GM12865 (cell line): ENCODE data around the gene PRELID1.

Experiments
- DNase-seq: peaks from one replicate; pipeline ENCODE4 v3.0.0; 2010; ENCODE audit warnings: low read depth
- H3K4me3 ChIP-seq: 2 replicates; pipeline ENCODE4 v1.5.1; 2011; ENCODE audit warnings: mild to moderate bottlenecking, low read depth, low read length, control low read depth
- CTCF ChIP-seq: IDR thresholded peaks from 2 replicates; pipeline ENCODE4 v1.5.1; 2011; ENCODE audit warnings: low read length, control low read depth, low read depth, inconsistent platforms; ENCODE audit not compliant: insufficient read depth; ENCODE audit errors: missing control alignments

Gene PRELID1

DNA sequence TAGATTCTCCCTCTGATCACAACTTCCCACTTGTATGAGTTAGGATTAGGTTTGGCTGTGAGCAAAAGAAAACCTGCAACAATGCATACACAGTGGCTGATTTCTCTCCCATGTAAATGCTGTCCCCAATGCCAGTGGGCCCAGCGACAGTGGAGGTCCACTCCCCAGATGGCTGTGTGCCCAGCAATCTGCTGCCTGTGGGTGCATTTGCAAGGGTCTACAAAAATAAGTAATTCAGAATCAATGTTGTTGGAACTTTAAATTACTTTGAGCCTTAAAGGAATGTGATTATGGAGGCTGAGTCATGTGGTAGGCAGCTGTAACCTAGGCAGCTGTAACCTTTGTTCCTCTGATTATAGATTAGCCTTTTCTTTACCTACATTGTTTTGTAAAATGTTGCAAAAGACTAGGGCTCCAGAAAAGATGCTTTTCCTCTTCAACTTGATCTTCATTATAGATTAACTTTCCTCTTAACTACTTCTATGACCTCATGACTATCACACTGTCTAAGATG lies 22.3 kb downstream of the PRELID1 start:
- no peak overlapping the region for H3K4me3 ChIP-seq
- no peak for TF ChIP-seq CTCF
- DNase-seq, result no peak

DNA sequence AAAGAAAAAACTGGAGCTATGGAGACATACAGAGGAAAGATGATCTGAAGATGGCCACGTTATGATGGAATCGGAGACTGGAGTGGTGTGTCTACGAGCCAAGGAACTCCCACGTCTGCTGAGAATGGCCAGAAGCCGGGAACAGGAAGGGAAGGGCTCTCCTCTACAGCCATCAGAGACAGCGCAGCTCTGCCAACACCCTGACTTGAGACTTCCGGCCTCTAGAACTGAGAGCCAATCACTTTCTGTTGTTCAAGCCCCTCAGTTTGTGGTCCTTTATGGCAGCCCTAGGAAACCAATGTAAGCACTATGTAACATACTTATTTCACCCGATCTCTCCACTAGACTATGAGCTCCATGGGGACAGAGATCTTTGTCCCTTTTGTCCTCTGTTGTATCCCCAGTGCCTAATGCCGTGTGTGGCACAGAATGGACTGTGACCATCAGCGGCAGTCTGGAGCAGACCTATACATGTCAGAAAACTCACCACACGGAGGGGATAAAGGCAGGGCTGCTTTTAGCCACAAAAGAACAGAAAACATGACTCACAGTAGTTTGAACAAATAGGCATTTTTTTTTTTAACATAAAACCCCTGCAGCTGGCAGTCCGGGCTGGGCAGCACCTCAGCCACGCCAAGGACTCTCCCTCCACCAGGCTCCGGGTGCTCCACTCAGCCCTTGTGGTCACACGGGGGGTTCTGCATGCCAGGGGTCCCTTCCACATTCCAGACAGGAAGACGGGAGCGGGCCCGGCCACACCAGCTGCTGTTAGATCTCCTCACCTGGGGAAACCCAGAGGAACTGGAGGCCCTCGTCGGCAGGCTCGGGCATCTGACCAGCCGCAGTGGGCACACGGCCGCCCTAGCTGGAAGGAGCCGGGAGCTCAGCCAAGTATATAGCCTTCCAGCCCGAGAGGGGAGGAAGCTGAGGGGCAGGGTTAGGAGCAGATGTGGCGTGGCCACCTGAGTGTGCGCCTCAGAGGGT lies 24.2 kb downstream of the PRELID1 start:
- DNase-seq, result no peak
- no peak for TF ChIP-seq CTCF
- no peak overlapping the region for H3K4me3 ChIP-seq

- no peak for DNase-seq
- no peak for TF ChIP-seq CTCF
- H3K4me3 ChIP-seq, result no peak overlapping the region
Measured at GRCh38 chr5:177328545-177329231, 25.1 kb downstream of the PRELID1 start.

DNA sequence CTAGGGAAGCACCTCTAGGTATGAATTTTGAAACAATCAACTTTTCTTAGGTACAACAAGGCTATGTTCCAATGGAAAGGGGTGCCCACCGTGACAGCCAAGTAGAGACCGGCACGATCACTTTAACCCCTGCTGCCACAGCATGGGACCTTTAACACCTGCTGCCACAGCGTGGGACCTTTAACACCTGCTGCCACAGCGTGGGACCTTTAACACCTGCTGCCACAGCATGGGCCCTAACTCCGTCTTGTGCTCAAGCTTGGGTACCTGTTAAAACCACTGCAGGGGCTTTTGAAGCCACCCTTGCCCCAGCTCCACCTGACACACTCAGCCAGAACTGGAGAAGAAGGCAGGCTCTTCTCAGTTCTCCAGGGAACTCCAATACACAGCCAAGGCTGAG lies 26.3 kb downstream of the PRELID1 start:
- no peak for TF ChIP-seq CTCF
- no peak overlapping the region for H3K4me3 ChIP-seq
- no peak for DNase-seq

DNA sequence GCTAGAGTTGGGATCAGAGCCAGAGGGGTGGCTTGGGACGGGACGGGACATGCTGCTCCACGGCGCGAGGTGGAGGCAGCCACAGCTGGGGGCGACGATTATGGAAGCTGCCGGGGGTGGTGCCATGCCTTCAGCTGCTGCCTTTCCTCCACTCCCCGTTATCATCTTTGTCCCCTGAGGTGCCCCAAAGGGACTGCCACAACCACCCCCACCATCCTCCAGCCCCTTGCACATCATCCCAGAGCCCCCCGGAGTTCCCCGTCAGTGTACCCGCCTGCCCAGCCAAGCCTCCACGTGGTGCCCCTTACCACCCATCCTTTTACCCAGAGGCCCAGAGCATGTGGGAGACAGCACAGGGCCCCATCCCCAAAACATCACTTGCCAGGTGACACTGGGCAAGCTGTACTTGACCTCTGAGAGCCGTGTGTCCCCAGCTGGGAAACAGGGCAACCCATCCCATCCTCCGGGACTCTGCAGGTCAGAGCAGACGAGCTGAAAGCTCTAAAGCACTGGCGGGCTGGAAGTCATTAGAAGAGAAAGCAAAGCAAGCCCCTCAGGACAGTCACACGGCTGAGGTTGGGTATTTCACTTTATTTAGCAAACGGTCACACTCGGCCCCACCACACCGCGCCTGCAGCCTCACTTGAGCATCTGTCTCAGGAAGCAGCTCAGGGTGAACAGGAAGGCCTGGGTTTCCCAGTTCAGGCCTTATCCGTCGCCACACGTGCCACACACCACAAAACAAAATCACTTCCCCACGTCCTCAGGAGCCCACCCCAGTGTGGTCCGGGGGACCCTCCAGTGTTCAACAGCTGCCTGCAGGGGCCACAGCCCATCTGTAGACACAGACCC lies 27.6 kb downstream of the PRELID1 start:
- DNase-seq, result no peak
- no peak overlapping the region for H3K4me3 ChIP-seq
- no peak for TF ChIP-seq CTCF
